HepG2 (cell line): ENCODE measurements around the gene WDR54. TPM values are rescaled to one million over a fixed set of nuclear protein-coding genes. Genes with fewer than 3 reads are reported as not detected.

Experiments used
- ARID4A ChIP-seq: sonication (generic); formaldehyde crosslinking; IDR thresholded peaks from 2 replicates; pipeline ENCODE4 v1.5.0; 2020; ENCODE audit warnings: mild to moderate bottlenecking, missing genetic modification reagents, borderline replicate concordance
- ATF7 ChIP-seq, 2 experiments: fragments of 450-650 bp in 1 of 2; sonication (generic) in 1 of 2; formaldehyde crosslinking in 1 of 2; IDR thresholded peaks; 2 replicates each; pipeline versions ENCODE4 v1.4.0 to v1.6.1; 2016 to 2020; ENCODE audit warnings: antibody characterized with exemption in 1 of 2, mild to moderate bottlenecking in 1 of 2, missing genetic modification reagents in 1 of 2
- FOXJ3 ChIP-seq: sonication (generic); formaldehyde crosslinking; IDR thresholded peaks from 2 replicates; pipeline ENCODE4 v1.4.0; 2020; ENCODE audit warnings: missing genetic modification reagents, mild to moderate bottlenecking, borderline replicate concordance
- ISX ChIP-seq: sonication (generic); formaldehyde crosslinking; conservative IDR thresholded peaks from 2 replicates; pipeline ENCODE4 v1.5.0; 2020; ENCODE audit warnings: missing genetic modification reagents
- KAT2B ChIP-seq: fragments of 150-350 bp; IDR thresholded peaks from 2 replicates; pipeline ENCODE4 v1.6.1; 2014; ENCODE audit warnings: low read depth, low read length, borderline replicate concordance
- MBNL3 ChIP-seq: fragments of 250-450 bp; sonication (Bioruptor Pico); conservative IDR thresholded peaks from 2 replicates; pipeline ENCODE4 v1.8.0; 2022; ENCODE audit warnings: mild to moderate bottlenecking, inconsistent platforms
- PCBP1 ChIP-seq: fragments of 200-400 bp; formaldehyde crosslinking; IDR thresholded peaks from 2 replicates; pipeline ENCODE4 v1.6.1; 2017; ENCODE audit warnings: mild to moderate bottlenecking, low read depth, low read length, borderline replicate concordance
- SYNCRIP ChIP-seq: fragments of 200-400 bp; formaldehyde crosslinking; IDR thresholded peaks from 2 replicates; pipeline ENCODE4 v1.6.1; 2018; ENCODE audit warnings: mild to moderate bottlenecking, low read depth, low read length; ENCODE audit not compliant: insufficient read depth
- TFE3 ChIP-seq: IDR thresholded peaks from 2 replicates; pipeline ENCODE4 v1.6.1; 2016
- THRA ChIP-seq: sonication (generic); formaldehyde crosslinking; IDR thresholded peaks from 2 replicates; pipeline ENCODE4 v1.4.0; 2020; ENCODE audit warnings: missing genetic modification reagents, borderline replicate concordance
- U2AF2 ChIP-seq: fragments of 200-400 bp; formaldehyde crosslinking; IDR thresholded peaks from 2 replicates; pipeline ENCODE4 v1.6.1; 2017; ENCODE audit warnings: low read depth, mild to moderate bottlenecking, low read length
- UBTF ChIP-seq: sonication (generic); formaldehyde crosslinking; IDR thresholded peaks from 2 replicates; pipeline ENCODE4 v1.4.0; 2020; ENCODE audit warnings: mild to moderate bottlenecking, missing genetic modification reagents
- ZBTB38 ChIP-seq: sonication (generic); formaldehyde crosslinking; IDR thresholded peaks from 2 replicates; pipeline ENCODE4 v1.5.1; 2020; ENCODE audit warnings: mild to moderate bottlenecking, missing genetic modification reagents
- ZBTB42 ChIP-seq: sonication (generic); formaldehyde crosslinking; IDR thresholded peaks from 2 replicates; pipeline ENCODE4 v1.5.0; 2020; ENCODE audit warnings: mild to moderate bottlenecking, missing genetic modification reagents
- ZIK1 ChIP-seq: sonication (generic); formaldehyde crosslinking; IDR thresholded peaks from 2 replicates; pipeline ENCODE4 v1.5.0; 2020; ENCODE audit warnings: mild to moderate bottlenecking, low read depth, missing genetic modification reagents, borderline replicate concordance
- ZNF136 ChIP-seq: sonication (generic); formaldehyde crosslinking; IDR thresholded peaks from 2 replicates; pipeline ENCODE4 v1.8.1; 2022; ENCODE audit warnings: low read depth, mild to moderate bottlenecking, moderate library complexity, missing genetic modification reagents
- ZNF260 ChIP-seq: sonication (generic); formaldehyde crosslinking; IDR thresholded peaks from 2 replicates; pipeline ENCODE4 v1.4.0; 2020; ENCODE audit warnings: missing genetic modification reagents, low read depth, mild to moderate bottlenecking, borderline replicate concordance
- ZNF484 ChIP-seq: sonication (generic); formaldehyde crosslinking; IDR thresholded peaks from 2 replicates; pipeline ENCODE4 v1.5.1; 2020; ENCODE audit warnings: mild to moderate bottlenecking, low read depth, missing genetic modification reagents, borderline replicate concordance
- ZNF501 ChIP-seq: sonication (generic); formaldehyde crosslinking; IDR thresholded peaks from 2 replicates; pipeline ENCODE4 v1.5.1; 2020; ENCODE audit warnings: mild to moderate bottlenecking, moderate library complexity, missing genetic modification reagents
- polyA plus RNA-seq, 8 experiments: library from polyadenylated mRNA; depleted of rRNA in 3 of 8; stranded (reverse) in 7 of 8; unstranded in 1 of 8; fragments of >200 nt; fragmentation: Illumina TruSeq in 4 of 8; extraction: Trizol in 4 of 8; gene quantifications; 2 replicates each; pipeline versions ENCODE4 v1.2.1 to v1.2.3, GENCODE V29; 2011 to 2016; ENCODE audit warnings: low read depth in 4 of 8, missing spikeins in 1 of 8, mixed read lengths in 1 of 8; ENCODE audit not compliant: insufficient read depth in 1 of 8
- total RNA-seq, 5 experiments: library from RNA; depleted of rRNA; stranded (reverse); fragments of >200 nt; fragmentation: Illumina TruSeq; extraction: Trizol; gene quantifications; 2 replicates each; pipeline ENCODE4 v1.2.3, GENCODE V29; 2016; ENCODE audit warnings: low read depth in 1 of 5

The WDR54 gene
- total and polyA plus RNA-seq, 2 of the 13 experiments (the other 11 are each of a cell fraction or from before 2014, with no cell fraction given) = 2.0 to 17.3 TPM

GRCh38 chr2:74439803-74440377 lies 18.4 kb downstream of the WDR54 start (continued):
- TF ChIP-seq ZNF136 (0 out of 2 replicates have a peak, but pooled peaks have one; percentile 9), ZNF484 (CRISPR knock-in tag) (no peak), MBNL3 (CRISPR knock-in tag) (no peak), ARID4A (CRISPR knock-in tag) (no peak), SYNCRIP (no peak), FOXJ3 (CRISPR knock-in tag) (no peak), ZNF260 (CRISPR knock-in tag) (no peak), PCBP1 (no peak; the same call in 1 of the 2 replicates), THRA (CRISPR knock-in tag) (no peak), ZIK1 (CRISPR knock-in tag) (no peak), ZBTB42 (CRISPR knock-in tag) (no peak), ZNF501 (no peak; the same call in 1 of the 2 replicates), KAT2B (no peak), U2AF2 (peak; percentile 87; the same call in 1 of the 2 replicates), ZBTB38 (no peak), UBTF (CRISPR knock-in tag) (no peak), ISX (CRISPR knock-in tag) (no peak), ATF7 (IDR thresholded peaks at IDR 0.05) (no peak), ATF7 (CRISPR knock-in tag; IDR thresholded peaks at IDR 0.05) (no peak), TFE3 (CRISPR knock-in tag) (no peak)
